Large intestine (tissue), 3 donors: ENCODE measurements around the gene DNM3. TPM values are rescaled to one million over a fixed set of nuclear protein-coding genes. Genes with fewer than 3 reads are reported as not detected.

ENCODE experiments used
- DNase-seq, 2 donors: peaks; one replicate each; pipeline versions ENCODE4 v3.0.0 to v3.0.0-alpha.2; 2013
- H3K27ac ChIP-seq: one replicate; pipeline ENCODE4 v1.5.1; 2013; ENCODE audit warnings: low read length
- H3K27me3 ChIP-seq: 2 replicates; pipeline ENCODE4 v1.6.1; 2013; ENCODE audit warnings: low read length; ENCODE audit not compliant: control insufficient read depth, insufficient read depth
- H3K36me3 ChIP-seq: 2 replicates; pipeline ENCODE4 v1.6.1; 2013; ENCODE audit warnings: low read length; ENCODE audit not compliant: control insufficient read depth, insufficient read depth
- H3K4me1 ChIP-seq: one replicate; pipeline ENCODE4 v1.6.1; 2013; ENCODE audit warnings: low read length; ENCODE audit not compliant: control insufficient read depth, insufficient read depth
- H3K4me3 ChIP-seq: one replicate; pipeline ENCODE4 v1.5.1; 2013; ENCODE audit warnings: low read length
- H3K9me3 ChIP-seq: one replicate; pipeline ENCODE4 v1.6.1; 2013; ENCODE audit warnings: mild to moderate bottlenecking, low read depth, low read length, moderate library complexity; ENCODE audit not compliant: control insufficient read depth
- WGBS: methylation state at CpG from one replicate; pipeline ENCODE4 v1.1.5; 2013; ENCODE audit warnings: low lambda C conversion rate; ENCODE audit not compliant: insufficient coverage; 5-methylcytosine and 5-hydroxymethylcytosine counted together
- polyA plus RNA-seq: library from polyadenylated mRNA; unstranded; fragments of 120-200 nt; gene quantifications from one replicate; pipeline ENCODE4 v1.2.1, GENCODE V29; 2013

Gene DNM3
- polyA plus RNA-seq, 1 donor = 2.2 TPM

- WGBS = 100% methylated on average over 1 of the region's 3 CpGs
- DNase-seq = no peak
- no peaks in the 10 kb centered on the region for H3K4me1 ChIP-seq
- H3K36me3 ChIP-seq = no peaks in the 10 kb centered on the region
- H3K27me3 ChIP-seq = no peaks in the 10 kb centered on the region
- no peaks in the 10 kb centered on the region for H3K9me3 ChIP-seq
- H3K27ac ChIP-seq = no peak overlapping the region
- no peak overlapping the region for H3K4me3 ChIP-seq
Measured at GRCh38 chr1:171816300-171816901, 24.9 kb upstream of the DNM3 start.

- Histone ChIP-seq H3K27me3 (no peaks in the 10 kb centered on the region), H3K36me3 (no peaks in the 10 kb centered on the region), H3K4me1 (no peaks in the 10 kb centered on the region), H3K27ac (no peak overlapping the region), H3K4me3 (no peak overlapping the region), H3K9me3 (no peaks in the 10 kb centered on the region)
- DNase-seq = no peak
- 20% methylated on average over 1 of the region's 3 CpGs for WGBS
Measured at GRCh38 chr1:171817511-171818265, 23.6 kb upstream of the DNM3 start.

- H3K4me3 ChIP-seq = no peak overlapping the region
- no peaks in the 10 kb centered on the region for H3K9me3 ChIP-seq
- no peak for DNase-seq
- no peaks in the 10 kb centered on the region for H3K36me3 ChIP-seq
- H3K27ac ChIP-seq = no peak overlapping the region
- WGBS = 33% methylated on average over 1 of the region's 2 CpGs
- no peaks in the 10 kb centered on the region for H3K27me3 ChIP-seq
- no peaks in the 10 kb centered on the region for H3K4me1 ChIP-seq
Measured at GRCh38 chr1:171819946-171820345, 21.4 kb upstream of the DNM3 start.

GRCh38 chr1:171826973-171827372, 14.3 kb upstream of the DNM3 start:
- H3K4me3 ChIP-seq = no peak overlapping the region
- WGBS = no CpG with 5 or more reads among the region's 1 CpG
- no peaks in the 10 kb centered on the region for H3K27me3 ChIP-seq
- H3K27ac ChIP-seq = no peak overlapping the region
- H3K36me3 ChIP-seq = no peaks in the 10 kb centered on the region
- H3K9me3 ChIP-seq = peaks cover 4% of the 10 kb centered on the region
- no peaks in the 10 kb centered on the region for H3K4me1 ChIP-seq
- no peak for DNase-seq

- Histone ChIP-seq H3K9me3 (peaks cover 4% of the 10 kb centered on the region), H3K4me1 (no peaks in the 10 kb centered on the region), H3K36me3 (no peaks in the 10 kb centered on the region), H3K4me3 (no peak overlapping the region), H3K27me3 (no peaks in the 10 kb centered on the region), H3K27ac (no peak overlapping the region)
- DNase-seq = no peak
- 87% methylated on average over 2 of the region's 11 CpGs for WGBS
Measured at GRCh38 chr1:171828794-171829193, 12.5 kb upstream of the DNM3 start.

- DNase-seq = no peak
- H3K4me1 ChIP-seq = no peaks in the 10 kb centered on the region
- H3K27me3 ChIP-seq = no peaks in the 10 kb centered on the region
- H3K27ac ChIP-seq = no peak overlapping the region
- no peak overlapping the region for H3K4me3 ChIP-seq
- no peaks in the 10 kb centered on the region for H3K36me3 ChIP-seq
- no peaks in the 10 kb centered on the region for H3K9me3 ChIP-seq
- WGBS = no CpG with 5 or more reads among the region's 4 CpGs
Measured at GRCh38 chr1:171833091-171833825, 8.0 kb upstream of the DNM3 start.

- H3K36me3 ChIP-seq = no peaks in the 10 kb centered on the region
- H3K4me3 ChIP-seq = no peak overlapping the region
- WGBS = no CpG with 5 or more reads among the region's 2 CpGs
- no peaks in the 10 kb centered on the region for H3K9me3 ChIP-seq
- no peak for DNase-seq
- H3K27me3 ChIP-seq = no peaks in the 10 kb centered on the region
- no peaks in the 10 kb centered on the region for H3K4me1 ChIP-seq
- H3K27ac ChIP-seq = no peak overlapping the region
Measured at GRCh38 chr1:171834821-171835220, 6.5 kb upstream of the DNM3 start.

GRCh38 chr1:171835891-171836290, 5.4 kb upstream of the DNM3 start:
- DNase-seq = no peak
- Histone ChIP-seq H3K4me1 (no peaks in the 10 kb centered on the region), H3K27me3 (peaks cover 6% of the 10 kb centered on the region), H3K4me3 (no peak overlapping the region), H3K27ac (no peak overlapping the region), H3K9me3 (peaks cover under 1% of the 10 kb centered on the region), H3K36me3 (no peaks in the 10 kb centered on the region)

- WGBS = no CpG with 5 or more reads among the region's 40 CpGs
- Histone ChIP-seq H3K4me3 (peak overlapping the region; percentile 64), H3K27ac (no peak overlapping the region), H3K36me3 (no peaks in the 10 kb centered on the region), H3K9me3 (peaks cover 7% of the 10 kb centered on the region), H3K27me3 (peaks cover 35% of the 10 kb centered on the region), H3K4me1 (peaks cover 7% of the 10 kb centered on the region)
- peak; percentile 8 to 11 for DNase-seq
Measured at GRCh38 chr1:171841931-171842761, 848 bp downstream of the DNM3 start.

- Histone ChIP-seq H3K36me3 (no peaks in the 10 kb centered on the region), H3K4me1 (peaks cover 7% of the 10 kb centered on the region), H3K9me3 (peaks cover 7% of the 10 kb centered on the region), H3K27me3 (peaks cover 35% of the 10 kb centered on the region), H3K4me3 (no peak overlapping the region), H3K27ac (no peak overlapping the region)
- no peak for DNase-seq
- no CpG with 5 or more reads among the region's 2 CpGs for WGBS
Measured at GRCh38 chr1:171844381-171844780, 3.1 kb downstream of the DNM3 start.
